Activated CD4-positive, alpha-beta T cell treated with anti-CD3 and anti-CD28 coated beads for 48 hours (primary cell): ENCODE measurements around the gene GUCY1A1.

Experiments
- DNase-seq: peaks from one replicate; pipeline ENCODE4 v3.0.0-alpha.2; 2020

The GUCY1A1 gene

GRCh38 chr4:155742310-155743015 lies 75.8 kb downstream of the GUCY1A1 start:
- DNase-seq, result no peak

- no peak for DNase-seq
Measured at GRCh38 chr4:155745984-155746383, 79.3 kb downstream of the GUCY1A1 start.

GRCh38 chr4:155748039-155748438 lies 81.4 kb downstream of the GUCY1A1 start:
- no peak for DNase-seq

- no peak for DNase-seq
Measured at GRCh38 chr4:155749041-155749440, 82.4 kb downstream of the GUCY1A1 start.

- no peak for DNase-seq
Measured at GRCh38 chr4:155751569-155751968, 84.9 kb downstream of the GUCY1A1 start.

GRCh38 chr4:155757745-155758265 lies 91.2 kb downstream of the GUCY1A1 start:
- DNase-seq, result no peak

GRCh38 chr4:155758481-155759371 lies 92.1 kb downstream of the GUCY1A1 start, which contains the start of gene GUCY1B1:
Gene GUCY1B1 (plus strand): TSS chr4:155759021. CDS start chr4:155759141, 120 bp downstream.
- peak; percentile 83 for DNase-seq

GRCh38 chr4:155759372-155760252 lies 93.0 kb downstream of the GUCY1A1 start:
- peak; percentile 11 for DNase-seq

- DNase-seq, result no peak
Measured at GRCh38 chr4:155761047-155761446, 94.4 kb downstream of the GUCY1A1 start.

GRCh38 chr4:155761916-155762315 lies 95.3 kb downstream of the GUCY1A1 start:
- DNase-seq, result no peak

GRCh38 chr4:155762334-155762733 lies 95.7 kb downstream of the GUCY1A1 start:
- no peak for DNase-seq

- DNase-seq, result no peak
Measured at GRCh38 chr4:155763551-155763950, 96.9 kb downstream of the GUCY1A1 start.

- no peak for DNase-seq
Measured at GRCh38 chr4:155765149-155765548, 98.5 kb downstream of the GUCY1A1 start.

- DNase-seq, result no peak
Measured at GRCh38 chr4:155766622-155767021, 100.0 kb downstream of the GUCY1A1 start.

- DNase-seq, result no peak
Measured at GRCh38 chr4:155768370-155768769, 101.7 kb downstream of the GUCY1A1 start.

GRCh38 chr4:155769090-155769489 lies 102.4 kb downstream of the GUCY1A1 start:
- no peak for DNase-seq

- no peak for DNase-seq
Measured at GRCh38 chr4:155772459-155773195, 106.0 kb downstream of the GUCY1A1 start.

GRCh38 chr4:155773196-155773800 lies 106.7 kb downstream of the GUCY1A1 start:
- no peak for DNase-seq

GRCh38 chr4:155774033-155774432 lies 107.4 kb downstream of the GUCY1A1 start:
- DNase-seq, result no peak

GRCh38 chr4:155777971-155778735 lies 111.5 kb downstream of the GUCY1A1 start:
- no peak for DNase-seq

GRCh38 chr4:155780775-155781174 lies 114.1 kb downstream of the GUCY1A1 start:
- DNase-seq, result no peak
